OCI-LY3 (cell line): Measurements from ENCODE around the gene RAP2C.

ENCODE experiments used
- EZH2phosphoT487 ChIP-seq: fragments of 200-600 bp; shearing (Covaris generic); IDR thresholded peaks from 2 replicates; pipeline ENCODE4 v1.6.1; 2018; ENCODE audit warnings: antibody characterized with exemption, mixed run types, low read depth
- TF ChIP-seq, protein P1 (sequence below): fragments of 200-600, 300-600 bp; sonication (generic); IDR thresholded peaks from 2 replicates; pipeline ENCODE4 v1.5.1; 2014; ENCODE audit warnings: antibody characterized with exemption, low read length, low read depth

GRCh38 chrX:132216283-132216682 lies 3.0 kb downstream of the RAP2C start:
- TF ChIP-seq, protein P1, sequence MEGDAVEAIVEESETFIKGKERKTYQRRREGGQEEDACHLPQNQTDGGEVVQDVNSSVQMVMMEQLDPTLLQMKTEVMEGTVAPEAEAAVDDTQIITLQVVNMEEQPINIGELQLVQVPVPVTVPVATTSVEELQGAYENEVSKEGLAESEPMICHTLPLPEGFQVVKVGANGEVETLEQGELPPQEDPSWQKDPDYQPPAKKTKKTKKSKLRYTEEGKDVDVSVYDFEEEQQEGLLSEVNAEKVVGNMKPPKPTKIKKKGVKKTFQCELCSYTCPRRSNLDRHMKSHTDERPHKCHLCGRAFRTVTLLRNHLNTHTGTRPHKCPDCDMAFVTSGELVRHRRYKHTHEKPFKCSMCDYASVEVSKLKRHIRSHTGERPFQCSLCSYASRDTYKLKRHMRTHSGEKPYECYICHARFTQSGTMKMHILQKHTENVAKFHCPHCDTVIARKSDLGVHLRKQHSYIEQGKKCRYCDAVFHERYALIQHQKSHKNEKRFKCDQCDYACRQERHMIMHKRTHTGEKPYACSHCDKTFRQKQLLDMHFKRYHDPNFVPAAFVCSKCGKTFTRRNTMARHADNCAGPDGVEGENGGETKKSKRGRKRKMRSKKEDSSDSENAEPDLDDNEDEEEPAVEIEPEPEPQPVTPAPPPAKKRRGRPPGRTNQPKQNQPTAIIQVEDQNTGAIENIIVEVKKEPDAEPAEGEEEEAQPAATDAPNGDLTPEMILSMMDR, result no peak
- no peak for TF ChIP-seq EZH2phosphoT487
